Liver (tissue), 3 donors: ENCODE measurements around the gene USP48.

Experiments
- ATF3 ChIP-seq: IDR thresholded peaks from 2 replicates; pipeline ENCODE4 v1.6.1; 2016; ENCODE audit warnings: antibody characterized with exemption
- CTCF ChIP-seq: fragments of 150-350 bp; IDR thresholded peaks from 2 replicates; pipeline ENCODE4 v1.5.1; 2017; ENCODE audit warnings: improper control_type of control experiment, low read depth, low read length; ENCODE audit not compliant: missing input control
- EGR1 ChIP-seq, 2 donors: IDR thresholded peaks; 2 replicates each; pipeline ENCODE4 v1.6.1; 2016 to 2018; ENCODE audit warnings: antibody characterized with exemption in 2 of 2, low read depth in 2 of 2
- HNF4A ChIP-seq, 2 donors: conservative IDR thresholded peaks; 2 replicates each; pipeline ENCODE4 v1.6.1; 2016; ENCODE audit warnings: antibody characterized with exemption in 2 of 2, mild to moderate bottlenecking in 2 of 2
- REST ChIP-seq: IDR thresholded peaks from 2 replicates; pipeline ENCODE4 v1.6.1; 2016; ENCODE audit warnings: antibody characterized with exemption, mild to moderate bottlenecking
- donor health status: healthy.
- donor health status: healthy.

- no peak for TF ChIP-seq CTCF
- TF ChIP-seq EGR1 (IDR thresholded peaks at IDR 0.05; ENCODE audit: low read depth in 2 of 2): no peak
- TF ChIP-seq HNF4A (conservative IDR thresholded peaks at IDR 0.05): no peak
- TF ChIP-seq ATF3: no peak
- TF ChIP-seq REST: no peak
Observed at GRCh38 chr1:21681426-21681825, 101.5 kb downstream of the USP48 start.
